Measurements from ENCODE around the gene CUL2.

DNA sequence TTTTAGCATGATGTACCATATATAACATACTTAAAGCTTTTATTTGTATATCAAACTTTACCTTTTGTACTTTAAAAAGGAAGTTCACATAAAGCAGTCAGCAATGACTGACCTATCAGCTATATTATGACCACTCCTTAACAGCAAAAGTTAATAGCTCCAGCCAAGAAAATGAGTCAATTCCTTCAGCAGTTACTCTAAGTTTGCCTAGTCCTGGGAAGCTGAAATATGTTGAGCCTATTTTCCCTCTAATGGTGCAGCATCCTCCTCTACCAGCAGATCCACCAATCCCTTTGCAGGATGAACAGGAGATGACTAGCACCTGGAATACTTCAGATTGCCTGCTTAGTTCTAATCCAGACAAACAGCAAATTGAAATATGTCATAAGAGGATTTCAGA, 64.2 kb downstream of the CUL2 start:
- TF ChIP-seq EZH2phosphoT487 (IDR thresholded peaks at IDR 0.05; ENCODE audit: borderline replicate concordance, low read length): no peak
- TF ChIP-seq, protein P1, sequence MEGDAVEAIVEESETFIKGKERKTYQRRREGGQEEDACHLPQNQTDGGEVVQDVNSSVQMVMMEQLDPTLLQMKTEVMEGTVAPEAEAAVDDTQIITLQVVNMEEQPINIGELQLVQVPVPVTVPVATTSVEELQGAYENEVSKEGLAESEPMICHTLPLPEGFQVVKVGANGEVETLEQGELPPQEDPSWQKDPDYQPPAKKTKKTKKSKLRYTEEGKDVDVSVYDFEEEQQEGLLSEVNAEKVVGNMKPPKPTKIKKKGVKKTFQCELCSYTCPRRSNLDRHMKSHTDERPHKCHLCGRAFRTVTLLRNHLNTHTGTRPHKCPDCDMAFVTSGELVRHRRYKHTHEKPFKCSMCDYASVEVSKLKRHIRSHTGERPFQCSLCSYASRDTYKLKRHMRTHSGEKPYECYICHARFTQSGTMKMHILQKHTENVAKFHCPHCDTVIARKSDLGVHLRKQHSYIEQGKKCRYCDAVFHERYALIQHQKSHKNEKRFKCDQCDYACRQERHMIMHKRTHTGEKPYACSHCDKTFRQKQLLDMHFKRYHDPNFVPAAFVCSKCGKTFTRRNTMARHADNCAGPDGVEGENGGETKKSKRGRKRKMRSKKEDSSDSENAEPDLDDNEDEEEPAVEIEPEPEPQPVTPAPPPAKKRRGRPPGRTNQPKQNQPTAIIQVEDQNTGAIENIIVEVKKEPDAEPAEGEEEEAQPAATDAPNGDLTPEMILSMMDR (IDR thresholded peaks at IDR 0.05; ENCODE audit: low read depth, low read length, poor library complexity, severe bottlenecking): no peak

Data from DOHH2 (cell line).